ENCODE measurements around the gene PNLDC1. TPM values are rescaled to one million over a fixed set of nuclear protein-coding genes. Genes with fewer than 3 reads are reported as not detected.

Gene PNLDC1, protein sequence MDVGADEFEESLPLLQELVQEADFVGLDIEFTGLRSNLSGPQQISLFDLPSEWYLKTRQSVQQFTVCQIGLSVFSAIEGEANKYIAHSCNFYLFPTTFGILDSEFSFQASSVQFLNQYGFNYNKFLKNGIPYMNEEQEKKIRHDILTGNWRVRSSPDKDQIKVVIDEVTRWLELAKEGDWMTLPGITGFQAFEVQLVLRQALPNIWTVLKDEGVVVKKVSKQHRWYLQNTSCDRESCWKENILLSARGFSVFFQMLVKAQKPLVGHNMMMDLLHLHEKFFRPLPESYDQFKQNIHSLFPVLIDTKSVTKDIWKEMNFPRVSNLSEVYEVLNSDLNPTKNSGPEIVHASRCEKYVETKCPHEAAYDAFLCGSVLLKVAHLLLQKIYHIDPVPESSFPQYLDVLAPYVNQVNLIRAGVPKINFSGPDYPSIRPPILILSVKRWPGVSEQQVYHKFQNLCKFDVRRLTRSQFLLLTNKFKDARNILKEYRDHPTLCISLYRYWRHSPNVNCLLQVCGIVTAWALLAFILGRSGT
- under 1 TPM in 1 of 2 experiments, not detected in 1; 0.31 TPM for total RNA-seq

DNA sequence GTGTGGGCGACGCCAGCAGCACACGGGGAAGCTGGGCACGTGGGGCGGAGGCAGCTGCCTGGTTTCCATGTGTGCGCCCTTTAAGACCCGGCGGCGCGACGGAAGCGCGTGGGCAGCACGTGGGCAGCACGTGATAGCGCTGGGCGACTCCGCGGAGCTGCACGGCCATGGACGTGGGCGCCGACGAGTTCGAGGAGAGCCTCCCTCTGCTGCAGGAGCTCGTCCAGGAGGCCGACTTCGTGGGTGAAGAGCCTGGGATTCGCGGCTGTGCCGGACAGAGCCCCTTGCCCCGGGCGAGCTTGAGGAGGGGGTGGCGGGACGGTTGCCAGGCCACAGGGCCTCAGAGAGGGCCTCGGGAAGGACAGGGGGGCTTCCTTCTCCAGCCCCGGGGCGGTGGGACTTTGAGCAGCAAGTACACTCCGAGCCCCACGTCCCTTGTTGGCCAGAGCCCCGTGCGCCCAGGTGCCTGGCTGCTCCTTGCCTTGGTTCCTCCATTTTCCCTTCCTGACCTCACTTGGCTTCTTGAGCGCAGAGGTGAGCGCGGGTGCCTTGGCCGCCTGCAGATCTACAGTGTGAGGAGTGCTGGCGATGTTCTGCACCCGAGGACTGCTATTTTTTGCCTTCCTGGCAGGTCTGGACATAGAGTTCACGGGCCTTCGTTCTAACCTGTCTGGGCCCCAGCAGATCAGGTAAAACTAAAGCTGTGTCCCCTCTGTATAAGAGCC is at the start of gene PNLDC1:
TSS of gene PNLDC1 (plus strand) at position 136 of the 725 bp plus-strand sequence. CDS start at position 168, 32 bp downstream.
- Mint-ChIP-seq H3K9me3 (no peaks in the 10 kb centered on the region), H3K36me3 (peaks cover 17% of the 10 kb centered on the region), H3K4me1 (peaks cover 24% of the 10 kb centered on the region), H3K27me3 (no peaks in the 10 kb centered on the region), H3K27ac (peak within 1 kb of the TSS; percentile 21), H3K4me3 (no peak within 1 kb of the TSS)
- DNase-seq, result no peak

DNA sequence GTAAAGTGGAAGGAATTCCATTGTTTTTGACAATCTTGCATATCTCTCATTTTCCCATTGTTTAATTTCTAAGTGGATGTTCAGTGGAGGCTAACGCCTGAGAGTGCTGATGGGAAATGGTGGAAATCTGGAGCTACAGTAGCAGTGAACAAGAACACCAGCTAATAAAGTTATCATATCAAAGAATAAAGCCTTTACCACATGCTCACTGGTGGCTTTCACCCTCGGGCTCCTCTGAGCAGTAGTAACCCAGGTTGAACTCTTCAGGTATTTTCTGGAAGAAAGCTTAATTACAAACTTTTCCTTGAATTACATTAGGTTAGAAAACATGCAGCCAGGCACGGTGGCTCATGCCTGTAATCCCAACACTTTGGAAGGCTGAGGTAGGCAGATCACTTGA is 48.6 kb upstream of the PNLDC1 start:
- DNase-seq, result no peak
- peaks cover 22% of the 10 kb centered on the region for H3K36me3 Mint-ChIP-seq
- H3K9me3 Mint-ChIP-seq, result no peaks in the 10 kb centered on the region
- H3K27me3 Mint-ChIP-seq, result no peaks in the 10 kb centered on the region
- peak overlapping the region; percentile 34 for H3K27ac Mint-ChIP-seq
- no peak overlapping the region for H3K4me3 Mint-ChIP-seq
- H3K4me1 Mint-ChIP-seq, result peaks cover 13% of the 10 kb centered on the region

DNA sequence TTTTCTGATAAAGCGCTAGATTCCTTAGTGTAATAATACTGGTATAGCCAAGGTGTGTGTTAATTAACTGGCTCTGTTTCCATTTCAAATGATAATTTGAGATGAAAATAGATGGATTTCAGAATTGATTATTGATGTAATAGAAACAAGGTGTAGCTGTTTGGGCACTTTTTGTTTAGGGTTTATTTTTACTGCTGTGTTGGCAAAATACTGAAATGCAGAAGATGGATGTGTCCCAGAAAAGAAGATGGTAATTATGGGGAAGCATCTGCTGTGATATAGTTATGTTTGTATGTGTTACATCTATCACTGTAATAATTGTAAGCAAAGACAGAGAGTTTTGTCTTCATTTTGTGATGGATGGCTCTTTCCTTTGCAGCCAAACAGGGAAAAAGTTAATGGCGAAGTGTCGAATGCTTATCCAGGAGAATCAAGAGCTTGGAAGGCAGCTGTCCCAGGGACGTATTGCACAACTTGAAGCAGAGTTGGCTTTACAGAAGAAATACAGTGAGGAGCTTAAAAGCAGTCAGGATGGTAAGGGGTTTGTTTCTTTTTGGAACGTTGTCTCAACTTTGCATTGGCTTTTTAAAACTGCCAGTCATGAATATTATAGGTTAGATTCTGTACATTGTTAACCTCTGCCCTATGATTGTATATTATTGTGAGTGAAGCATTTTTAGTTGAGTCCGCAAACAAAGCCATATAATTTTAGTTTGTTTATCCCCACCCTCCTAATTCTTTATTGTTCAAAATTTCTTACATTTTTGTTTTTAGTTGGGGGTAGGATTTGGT is 46.8 kb upstream of the PNLDC1 start:
- no peak for DNase-seq
- H3K4me3 Mint-ChIP-seq, result no peak overlapping the region
- peaks cover 29% of the 10 kb centered on the region for H3K36me3 Mint-ChIP-seq
- no peaks in the 10 kb centered on the region for H3K27me3 Mint-ChIP-seq
- H3K4me1 Mint-ChIP-seq, result peaks cover 18% of the 10 kb centered on the region
- no peaks in the 10 kb centered on the region for H3K9me3 Mint-ChIP-seq
- H3K27ac Mint-ChIP-seq, result no peak overlapping the region

DNA sequence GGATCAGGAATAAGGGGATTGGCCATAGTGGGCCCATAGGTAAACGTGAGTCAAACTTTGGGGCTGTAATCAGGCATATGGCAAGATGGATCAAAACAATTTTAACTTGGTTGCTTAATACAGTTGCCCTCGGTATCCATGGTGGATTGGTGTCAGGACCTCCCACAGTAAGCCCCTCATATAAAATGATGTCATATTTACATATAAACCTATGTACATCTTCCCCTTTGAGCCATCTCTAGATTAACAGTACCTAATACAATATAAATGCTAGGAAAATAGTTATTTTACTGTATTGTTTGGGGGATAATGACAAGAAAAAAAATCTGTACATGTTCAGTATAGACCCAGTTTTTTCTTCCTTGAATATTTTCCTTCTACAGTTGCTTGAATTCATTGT is 45.7 kb upstream of the PNLDC1 start:
- Mint-ChIP-seq H3K36me3 (peaks cover 27% of the 10 kb centered on the region), H3K9me3 (no peaks in the 10 kb centered on the region), H3K4me1 (peaks cover 19% of the 10 kb centered on the region), H3K27ac (no peak overlapping the region), H3K27me3 (no peaks in the 10 kb centered on the region), H3K4me3 (no peak overlapping the region)
- no peak for DNase-seq

DNA sequence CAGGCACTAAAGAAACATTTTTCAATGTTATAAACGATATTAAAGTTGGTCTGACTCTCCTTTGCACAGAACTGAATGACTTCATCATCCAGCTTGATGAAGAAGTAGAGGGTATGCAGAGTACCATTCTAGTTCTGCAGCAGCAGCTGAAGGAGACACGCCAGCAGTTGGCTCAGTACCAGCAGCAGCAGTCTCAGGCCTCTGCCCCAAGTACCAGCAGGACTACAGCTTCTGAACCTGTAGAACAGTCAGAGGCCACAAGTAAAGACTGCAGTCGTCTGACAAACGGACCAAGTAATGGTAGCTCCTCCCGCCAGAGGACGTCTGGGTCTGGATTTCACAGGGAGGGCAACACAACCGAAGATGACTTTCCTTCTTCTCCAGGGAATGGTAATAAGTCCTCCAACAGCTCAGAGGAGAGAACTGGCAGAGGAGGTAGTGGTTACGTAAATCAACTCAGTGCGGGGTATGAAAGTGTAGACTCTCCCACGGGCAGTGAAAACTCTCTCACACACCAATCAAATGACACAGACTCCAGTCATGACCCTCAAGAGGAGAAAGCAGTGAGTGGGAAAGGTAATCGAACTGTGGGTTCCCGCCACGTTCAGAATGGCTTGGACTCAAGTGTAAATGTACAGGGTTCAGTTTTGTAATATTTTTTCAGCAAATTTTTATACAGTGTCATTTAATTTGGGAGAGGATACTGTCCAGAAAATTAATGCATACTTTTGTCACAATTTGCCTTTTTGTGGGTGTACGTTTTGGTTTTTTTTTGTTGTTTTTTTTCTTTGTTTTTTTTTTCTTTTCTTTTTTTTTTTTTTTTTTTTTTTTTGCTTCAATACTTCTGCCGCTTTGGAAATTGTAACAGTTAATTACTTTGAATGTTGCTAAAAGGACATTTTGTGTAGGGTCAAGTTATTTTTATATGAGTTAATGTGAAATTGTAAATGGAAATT is 44.8 kb upstream of the PNLDC1 start:
- H3K4me1 Mint-ChIP-seq, result peaks cover 20% of the 10 kb centered on the region
- peak overlapping the region; percentile 50 for H3K27ac Mint-ChIP-seq
- no peak overlapping the region for H3K4me3 Mint-ChIP-seq
- H3K9me3 Mint-ChIP-seq, result no peaks in the 10 kb centered on the region
- no peak for DNase-seq
- no peaks in the 10 kb centered on the region for H3K27me3 Mint-ChIP-seq
- H3K36me3 Mint-ChIP-seq, result peaks cover 31% of the 10 kb centered on the region

DNA sequence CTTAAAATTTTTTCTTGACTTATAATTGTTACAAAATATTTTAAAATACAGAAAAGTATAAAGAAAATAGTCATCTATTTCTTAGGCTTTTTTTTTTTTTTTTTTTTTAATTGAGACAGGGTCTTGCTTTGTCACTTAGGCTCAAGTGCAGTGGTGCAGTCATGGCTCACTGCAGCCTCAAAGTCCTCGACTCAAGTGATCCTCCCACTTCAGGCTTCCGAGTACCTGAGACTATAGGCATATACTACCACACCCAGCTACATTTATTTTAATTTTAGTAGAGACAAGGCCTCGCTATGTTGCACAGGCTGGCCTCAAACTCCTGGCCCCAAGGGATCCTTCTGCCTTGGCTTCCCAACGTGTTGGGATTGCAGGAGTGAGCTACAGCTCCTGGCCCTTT is 43.6 kb upstream of the PNLDC1 start:
- Mint-ChIP-seq H3K27me3 (no peaks in the 10 kb centered on the region), H3K9me3 (no peaks in the 10 kb centered on the region), H3K4me3 (no peak overlapping the region), H3K36me3 (peaks cover 42% of the 10 kb centered on the region), H3K27ac (no peak overlapping the region), H3K4me1 (peaks cover 32% of the 10 kb centered on the region)
- DNase-seq, result no peak

DNA sequence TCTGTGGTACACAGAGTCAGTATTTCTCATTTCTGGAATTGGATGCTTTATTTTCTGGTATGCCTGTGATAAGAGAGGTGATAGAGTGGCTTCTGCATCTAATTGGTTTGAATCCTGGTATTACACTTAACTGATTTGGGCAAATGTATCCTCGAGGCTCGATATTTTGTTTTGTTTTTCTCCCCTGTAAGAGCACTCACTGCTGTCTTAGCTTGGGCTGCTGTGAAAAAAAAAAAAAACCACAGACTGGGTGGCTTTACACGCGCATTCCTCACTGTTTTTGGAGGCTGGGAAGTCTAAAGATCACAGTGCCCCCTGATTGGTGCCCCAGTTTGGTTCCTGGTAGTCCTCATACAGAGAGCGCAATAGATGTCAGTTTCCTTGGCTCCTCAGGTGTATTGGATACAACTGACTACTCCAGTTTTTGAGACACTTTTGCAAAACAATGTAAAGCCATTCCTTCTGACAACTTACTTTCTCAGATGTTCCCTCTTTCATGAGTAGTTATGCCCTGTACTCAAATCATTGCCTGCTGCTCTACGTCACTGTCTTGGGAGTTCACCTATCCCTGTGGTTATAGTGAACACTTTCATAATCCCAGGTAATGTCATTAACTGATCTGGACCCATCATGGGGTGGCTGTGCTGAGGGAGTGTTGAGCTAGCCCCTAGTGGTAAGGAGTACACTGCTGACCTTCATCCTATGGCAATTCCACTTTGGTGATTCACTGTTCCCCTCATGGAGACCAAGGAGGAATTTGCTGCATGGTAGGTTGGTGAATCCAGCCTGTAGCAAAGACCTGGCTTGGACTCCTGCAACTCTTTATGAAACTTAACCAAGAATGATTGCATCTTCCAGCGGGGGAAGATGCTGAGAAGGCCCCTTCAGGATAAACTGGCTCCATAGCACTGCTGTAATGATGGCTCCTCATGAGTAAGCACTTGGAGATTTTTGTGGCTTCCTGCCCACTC is 41.8 kb upstream of the PNLDC1 start:
- Mint-ChIP-seq H3K9me3 (no peaks in the 10 kb centered on the region), H3K4me3 (no peak overlapping the region), H3K27ac (peak overlapping the region; percentile 52), H3K36me3 (peaks cover 42% of the 10 kb centered on the region), H3K27me3 (no peaks in the 10 kb centered on the region), H3K4me1 (peaks cover 38% of the 10 kb centered on the region)
- DNase-seq, result no peak

DNA sequence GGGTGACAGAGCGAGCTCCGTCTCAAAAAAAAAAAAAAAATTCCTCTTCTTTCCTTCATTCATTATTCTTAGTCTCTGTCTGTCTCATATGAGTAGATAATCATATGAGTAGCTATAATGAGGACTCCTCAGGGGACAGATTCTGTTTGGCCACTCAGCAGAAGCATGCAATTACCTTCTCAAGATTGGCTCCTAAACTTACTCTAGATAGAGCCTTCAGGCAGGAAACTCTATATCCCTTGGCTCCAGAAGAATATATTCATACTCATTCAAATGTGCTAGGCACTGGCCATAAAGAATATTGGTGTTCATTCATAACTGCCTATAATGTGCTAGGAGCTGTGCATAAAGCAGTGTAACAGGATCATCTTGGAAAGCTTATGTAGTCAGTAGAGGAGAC is 40.4 kb upstream of the PNLDC1 start:
- Mint-ChIP-seq H3K27me3 (no peaks in the 10 kb centered on the region), H3K36me3 (peaks cover 43% of the 10 kb centered on the region), H3K27ac (no peak overlapping the region), H3K9me3 (no peaks in the 10 kb centered on the region), H3K4me3 (peak overlapping the region; percentile 4), H3K4me1 (peaks cover 39% of the 10 kb centered on the region)
- no peak for DNase-seq

DNA sequence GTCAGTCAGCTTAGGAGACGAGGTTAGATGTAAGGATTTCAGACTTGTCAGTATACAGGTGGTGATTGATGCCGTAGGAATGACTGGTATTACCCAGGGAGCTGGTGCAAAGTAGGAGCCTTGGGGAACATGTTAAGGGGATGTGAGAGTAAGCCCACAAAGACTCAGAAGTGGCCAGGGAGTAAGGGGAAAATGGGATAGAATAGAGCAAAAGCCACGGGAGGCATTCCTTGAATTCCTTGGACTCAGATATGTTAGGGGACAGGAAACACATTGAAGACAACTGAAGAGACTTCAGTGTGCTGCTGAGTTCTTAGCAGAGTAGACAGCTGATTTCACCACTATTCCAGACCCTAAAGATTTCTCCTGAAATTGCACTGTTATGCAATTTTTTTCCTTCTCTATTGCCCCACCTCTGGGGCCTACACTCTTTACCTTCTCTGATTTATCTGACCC is 39.4 kb upstream of the PNLDC1 start:
- H3K4me3 Mint-ChIP-seq, result peak overlapping the region; percentile 88
- no peaks in the 10 kb centered on the region for H3K9me3 Mint-ChIP-seq
- peaks cover 33% of the 10 kb centered on the region for H3K4me1 Mint-ChIP-seq
- peak overlapping the region; percentile 96 for H3K27ac Mint-ChIP-seq
- no peak for DNase-seq
- H3K27me3 Mint-ChIP-seq, result no peaks in the 10 kb centered on the region
- peaks cover 40% of the 10 kb centered on the region for H3K36me3 Mint-ChIP-seq

DNA sequence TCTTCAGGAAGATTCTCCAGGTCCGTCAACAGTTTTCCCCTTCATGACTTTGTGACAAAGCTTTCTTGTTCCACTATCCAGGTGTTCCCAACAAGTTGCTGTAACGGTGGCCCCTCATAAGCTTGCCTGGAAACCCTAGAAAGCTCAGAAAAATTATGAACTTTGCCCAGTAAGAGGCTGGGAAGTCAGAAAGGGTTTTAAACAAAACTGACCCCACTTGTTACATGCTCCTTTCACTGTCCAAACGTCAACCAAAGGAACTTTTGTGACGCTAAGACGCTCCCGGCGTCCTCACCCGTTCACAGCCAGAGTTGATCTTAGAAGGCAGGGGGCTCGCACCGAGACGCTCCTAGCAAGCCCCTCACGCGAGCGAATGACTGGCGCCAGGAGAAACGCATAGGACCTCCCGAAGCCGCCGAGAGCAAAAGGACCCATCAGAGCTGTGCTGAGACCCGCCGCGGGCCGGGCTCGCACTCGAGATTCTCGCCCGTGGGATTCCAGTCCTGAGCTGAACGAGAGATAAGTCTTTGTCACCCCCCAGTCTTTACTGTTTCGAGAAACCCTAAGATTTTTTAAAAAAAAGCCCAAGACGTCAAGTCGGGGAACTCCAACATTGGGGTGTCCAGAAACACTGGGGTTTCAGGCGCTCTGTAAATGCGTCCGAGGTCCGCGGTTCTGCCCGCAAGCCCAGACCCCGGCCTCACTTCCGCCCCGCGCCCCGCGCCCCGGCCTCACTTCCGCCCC is 38.8 kb upstream of the PNLDC1 start:
- H3K4me1 Mint-ChIP-seq, result peaks cover 33% of the 10 kb centered on the region
- no peaks in the 10 kb centered on the region for H3K9me3 Mint-ChIP-seq
- peaks cover 35% of the 10 kb centered on the region for H3K36me3 Mint-ChIP-seq
- DNase-seq, result peak; percentile 35
- H3K27me3 Mint-ChIP-seq, result no peaks in the 10 kb centered on the region
- H3K27ac Mint-ChIP-seq, result peak overlapping the region; percentile 96
- peak overlapping the region; percentile 88 for H3K4me3 Mint-ChIP-seq

DNA sequence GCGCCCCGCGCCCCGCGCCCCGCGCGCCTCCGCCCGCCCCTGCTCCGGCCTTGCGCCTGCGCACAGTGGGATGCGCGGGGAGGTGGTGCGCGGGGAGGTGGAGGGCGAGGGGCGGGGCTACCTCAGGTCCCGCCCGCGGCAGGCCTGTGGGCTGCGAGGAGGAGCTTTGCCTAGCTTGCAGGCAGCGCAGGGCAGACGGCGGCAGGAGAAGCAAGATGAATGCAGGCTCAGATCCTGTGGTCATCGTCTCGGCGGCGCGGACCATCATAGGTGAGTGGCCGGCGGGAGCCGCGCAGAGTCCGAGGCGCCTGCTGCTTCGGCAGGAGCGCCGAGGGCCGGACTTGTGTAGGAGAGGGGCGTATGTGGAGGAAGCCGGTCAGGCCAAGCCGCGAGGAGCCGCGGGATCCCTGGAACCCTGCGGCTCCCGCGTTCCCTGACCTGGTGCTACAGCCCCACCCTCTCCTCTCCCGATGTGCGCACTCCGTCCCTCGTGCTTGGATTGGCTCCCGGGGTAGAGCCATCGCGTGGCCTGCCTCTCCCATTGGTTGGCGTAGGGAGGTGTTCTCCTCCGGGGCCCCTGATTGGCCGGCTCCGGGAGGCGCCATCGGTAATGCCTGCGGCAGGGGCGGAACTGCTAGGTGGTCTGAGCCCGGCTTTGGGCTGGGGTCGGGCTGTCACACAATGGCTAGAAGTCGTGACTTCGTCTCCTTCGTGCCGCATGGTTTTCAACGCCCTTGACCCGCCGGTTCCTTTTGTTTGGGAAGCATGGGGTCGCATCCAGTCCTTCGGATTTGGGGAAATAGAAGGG is 38.0 kb upstream of the PNLDC1 start, which contains the start of gene ACAT2:
TSS of gene ACAT2 (plus strand) at position 173 of the 808 bp plus-strand sequence. CDS start at position 216, 43 bp downstream.
- Mint-ChIP-seq H3K9me3 (no peaks in the 10 kb centered on the region), H3K4me1 (peaks cover 39% of the 10 kb centered on the region), H3K4me3 (peak within 1 kb of the TSS; percentile 88), H3K27ac (peak within 1 kb of the TSS; percentile 96), H3K36me3 (peaks cover 35% of the 10 kb centered on the region), H3K27me3 (no peaks in the 10 kb centered on the region)
- peak; percentile 94 for DNase-seq
